Endothelial cell of umbilical vein (primary cell): Measurements from ENCODE around the gene NEB. TPM values are rescaled to one million over a fixed set of nuclear protein-coding genes. Genes with fewer than 3 reads are reported as not detected.

Experiments
- BruUV-seq: library from RNA; stranded (reverse); fragments of 400-500 nt; replicated peaks from 2 replicates; lab custom pipeline; 2021; lab: Mats Ljungman, UMichigan
- CTCF ChIA-PET: fragments of 300-600, 350-600 bp; sonication (Branson Sonifier 250); formaldehyde crosslinking; loops from one replicate; lab custom pipeline; 2021; ENCODE audit warnings: antibody characterized with exemption, inconsistent platforms; lab: Charles Lee
- POLR2A ChIA-PET: fragments of 300-600, 350-600 bp; sonication (Branson Sonifier 250); formaldehyde crosslinking; loops from one replicate; lab custom pipeline; 2021; ENCODE audit warnings: antibody characterized with exemption, inconsistent platforms; lab: Charles Lee
- DNase-seq: peaks from one replicate; pipeline ENCODE4 v3.0.0-alpha.2; 2011; ENCODE audit warnings: low read depth, low spot score
- FAIRE-seq: peaks from 2 replicates; lab custom pipeline; 2011; peaks lifted over from hg19 to GRCh38; lab: Jason Lieb, UNC
- H2AFZ ChIP-seq: 2 replicates; pipeline ENCODE4 v1.6.0; 2012; ENCODE audit warnings: low read depth, low read length, control low read depth, inconsistent platforms
- H3K27ac ChIP-seq: 2 replicates; pipeline ENCODE4 v1.5.1; 2011; ENCODE audit warnings: low read depth, mild to moderate bottlenecking, control low read depth, low read length, moderate library complexity; ENCODE audit not compliant: insufficient read depth
- H3K27me3 ChIP-seq, 2 experiments: 2 replicates each; pipeline versions ENCODE4 v1.6.0 to v1.6.1; 2011; ENCODE audit warnings: low read length in 2 of 2, mixed read lengths in 1 of 2; ENCODE audit not compliant: control insufficient read depth in 2 of 2, insufficient read depth in 2 of 2
- H3K36me3 ChIP-seq, 2 experiments: 2 replicates in 1 of 2; 3 replicates in 1 of 2; pipeline ENCODE4 v1.5.1; 2011; ENCODE audit warnings: low read length in 2 of 2, mild to moderate bottlenecking in 1 of 2, moderate library complexity in 1 of 2; ENCODE audit not compliant: control insufficient read depth in 2 of 2, insufficient read depth in 2 of 2; ENCODE audit errors: extremely low read depth in 1 of 2
- H3K4me1 ChIP-seq: 3 replicates; pipeline ENCODE4 v1.5.1; 2011; ENCODE audit warnings: mild to moderate bottlenecking, low read length; ENCODE audit not compliant: control insufficient read depth, insufficient read depth; ENCODE audit errors: extremely low read depth
- H3K4me2 ChIP-seq: 2 replicates; pipeline ENCODE4 v1.6.1; 2011; ENCODE audit warnings: low read length, control low read depth, mixed read lengths; ENCODE audit not compliant: insufficient read depth
- H3K4me3 ChIP-seq, 3 experiments: fragments of 200-600 bp in 1 of 3; sonication (generic), shearing (Covaris generic) in 1 of 3; replicated peaks in 1 of 3; 2 replicates each; pipeline ENCODE4 v1.5.1; 2011 to 2016; ENCODE audit warnings: control low read depth in 3 of 3, low read length in 3 of 3, mild to moderate bottlenecking in 2 of 3, inconsistent platforms in 1 of 3, low read depth in 1 of 3, moderate library complexity in 1 of 3; ENCODE audit not compliant: insufficient read depth in 1 of 3
- H3K79me2 ChIP-seq: 2 replicates; pipeline ENCODE4 v1.6.0; 2012; ENCODE audit warnings: low read length, inconsistent platforms; ENCODE audit not compliant: control insufficient read depth, insufficient read depth
- H3K9ac ChIP-seq: replicated peaks from 2 replicates; pipeline ENCODE3; 2011; ENCODE audit warnings: low read length, control low read depth; ENCODE audit not compliant: insufficient read depth; ENCODE audit errors: extremely low read depth
- H3K9me1 ChIP-seq: replicated peaks from 3 replicates; pipeline ENCODE4 v1.6.0; 2011; ENCODE audit warnings: mild to moderate bottlenecking, low read length; ENCODE audit not compliant: control insufficient read depth, insufficient read depth; ENCODE audit errors: extremely low read depth
- H3K9me3 ChIP-seq: replicated peaks from 2 replicates; pipeline ENCODE4 v1.5.1; 2012; ENCODE audit warnings: low read length, inconsistent platforms; ENCODE audit not compliant: control insufficient read depth, insufficient read depth
- H4K20me1 ChIP-seq: replicated peaks from 2 replicates; pipeline ENCODE3; 2011; ENCODE audit warnings: mild to moderate bottlenecking, low read length; ENCODE audit not compliant: control insufficient read depth, insufficient read depth; ENCODE audit errors: extremely low read depth
- CTCF ChIP-seq, 2 donors: IDR thresholded peaks; 1 replicate in 1 of 2; 2 replicates in 1 of 2; pipeline ENCODE4 v1.5.1; 2011; ENCODE audit warnings: low read length in 2 of 2, mild to moderate bottlenecking in 2 of 2, moderate library complexity in 2 of 2, control low read depth in 1 of 2, inconsistent platforms in 1 of 2, low read depth in 1 of 2; ENCODE audit not compliant: insufficient read depth in 1 of 2; ENCODE audit errors: extremely low read depth in 1 of 2
- EZH2 ChIP-seq: IDR thresholded peaks from 2 replicates; pipeline ENCODE4 v1.6.1; 2012; ENCODE audit warnings: borderline replicate concordance, low read depth, mild to moderate bottlenecking, moderate library complexity, low read length, inconsistent platforms; ENCODE audit not compliant: severe bottlenecking
- FOS ChIP-seq: IDR thresholded peaks from 2 replicates; pipeline ENCODE4 v1.6.1; 2011; ENCODE audit warnings: mild to moderate bottlenecking, low read length, moderate library complexity, borderline replicate concordance; ENCODE audit not compliant: insufficient read depth
- GATA2 ChIP-seq: IDR thresholded peaks from 2 replicates; pipeline ENCODE4 v1.7.0; 2011; ENCODE audit warnings: low read depth, mild to moderate bottlenecking, moderate library complexity, mixed read lengths, low read length; ENCODE audit not compliant: insufficient read length, insufficient read depth
- JUN ChIP-seq: IDR thresholded peaks from 2 replicates; pipeline ENCODE4 v1.6.1; 2011; ENCODE audit warnings: borderline replicate concordance, low read depth; ENCODE audit not compliant: insufficient read length, insufficient read depth
- MAX ChIP-seq: IDR thresholded peaks from 2 replicates; pipeline ENCODE4 v1.6.1; 2011; ENCODE audit not compliant: insufficient read depth, insufficient read length
- MYC ChIP-seq: IDR thresholded peaks from one replicate; pipeline ENCODE4 v1.6.1; 2011; ENCODE audit warnings: mild to moderate bottlenecking, low read depth, low read length
- POLR2A ChIP-seq: IDR thresholded peaks from 2 replicates; pipeline ENCODE4 v1.6.1; 2012; ENCODE audit warnings: low read depth, mild to moderate bottlenecking, control low read depth, low read length
- POLR2AphosphoS5 ChIP-seq: IDR thresholded peaks from 2 replicates; pipeline ENCODE4 v1.6.1; 2012; ENCODE audit warnings: low read depth, mild to moderate bottlenecking, control low read depth, low read length, moderate library complexity; ENCODE audit not compliant: insufficient read depth
- dilution Hi-C: fragments of 300-500 bp; cut with MboI; formaldehyde crosslinking; loops from one replicate; pipeline ENCODE4 v1.15.0; 2019; ENCODE audit warnings: low sequenced_read_pairs; ENCODE audit not compliant: extremely low pct_ligation_motif_present
- intact Hi-C: fragments of 100-400 bp; cut with micrococcal nuclease; formaldehyde crosslinking; loops from one replicate; pipeline ENCODE4 v1.10.0; 2022
- polyA plus RNA-seq, 4 experiments: library from polyadenylated mRNA; depleted of rRNA in 3 of 4; stranded (reverse) in 3 of 4; unstranded in 1 of 4; fragments of >200 nt; gene quantifications; 2 replicates each; pipeline versions ENCODE4 v1.2.1 to v1.2.3, GENCODE V29; 2011 to 2012; ENCODE audit warnings: missing spikeins in 1 of 4
- total RNA-seq: library from RNA; stranded (reverse); gene quantifications from 2 replicates; pipeline ENCODE4 v1.2.3, GENCODE V29; 2021

The NEB gene
- total and polyA plus RNA-seq, 2 donors (not counting 3 experiments of a cell fraction or from before 2014, with no cell fraction given) = 0.84 to 1.8 TPM

GRCh38 chr2:151533127-151533526 is 201.1 kb downstream of the NEB start:
- no peak overlapping the region for H3K4me2 ChIP-seq
- no peaks in the 10 kb centered on the region for H3K9me1 ChIP-seq
- no peaks in the 10 kb centered on the region for H4K20me1 ChIP-seq
- ChIA-PET CTCF (no interaction called here), POLR2A (no interaction called here)
- TF ChIP-seq MYC (no peak), POLR2A (no peak), MAX (no peak), JUN (no peak), FOS (no peak), EZH2 (no peak), CTCF (IDR thresholded peaks at IDR 0.05; ENCODE audit: extremely low read depth in 1 of 2, insufficient read depth in 1 of 2, low read depth in 1 of 2, low read length in 2 of 2) (no peak), GATA2 (no peak), POLR2AphosphoS5 (no peak)
- FAIRE-seq (no peak), DNase-seq (no peak)
- H3K79me2 ChIP-seq = no peaks in the 10 kb centered on the region
- no peaks in the 10 kb centered on the region for H3K27me3 ChIP-seq
- no peaks in the 10 kb centered on the region for H3K9me3 ChIP-seq
- no peak overlapping the region for H2AFZ ChIP-seq
- dilution Hi-C loops = no loop called here
- no peaks in the 10 kb centered on the region for H3K4me1 ChIP-seq
- no peak overlapping the region for H3K9ac ChIP-seq
- BruUV-seq = no TSS peak
- intact Hi-C loops = no loop called here
- H3K36me3 ChIP-seq = no peaks in the 10 kb centered on the region
- H3K4me3 ChIP-seq = no peak overlapping the region
- no peak overlapping the region for H3K27ac ChIP-seq
